ENCODE measurements around the gene CCDC24.
A peak's percentile ranks its signal among the peaks of the same experiment; 100 is the strongest.

CCDC24 gene

DNA sequence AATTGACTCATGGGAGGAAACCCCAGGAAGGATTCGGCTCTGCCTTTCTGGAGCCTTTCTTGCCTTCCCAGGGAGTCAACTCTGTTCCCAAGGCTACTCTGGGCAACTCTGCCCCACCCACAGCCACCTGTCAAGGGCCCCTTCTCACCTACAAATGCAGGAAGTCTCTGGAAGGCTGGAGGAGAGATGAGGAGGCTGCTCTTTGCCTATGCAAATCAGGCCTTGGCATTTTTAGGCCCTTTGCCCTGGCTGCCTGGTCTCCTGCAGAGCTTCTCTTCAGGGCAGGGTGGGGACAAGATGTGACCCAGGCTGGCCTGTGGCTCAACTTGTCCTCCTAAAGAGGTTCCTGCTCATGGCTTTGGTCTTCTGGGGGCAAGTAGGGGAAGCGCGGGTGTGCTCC, 34.4 kb downstream of the CCDC24 start:
- Mint-ChIP-seq H3K27me3 (ENCODE audit: low read depth) (no peaks in the 10 kb centered on the region), H3K9me3 (no peaks in the 10 kb centered on the region), H3K4me3 (no peak overlapping the region), H3K27ac (no peak overlapping the region), H3K4me1 (ENCODE audit: low read depth) (peaks cover 17% of the 10 kb centered on the region), H3K36me3 (ENCODE audit: low read depth) (no peaks in the 10 kb centered on the region)
- no peak for DNase-seq (ENCODE audit: low spot score)

DNA sequence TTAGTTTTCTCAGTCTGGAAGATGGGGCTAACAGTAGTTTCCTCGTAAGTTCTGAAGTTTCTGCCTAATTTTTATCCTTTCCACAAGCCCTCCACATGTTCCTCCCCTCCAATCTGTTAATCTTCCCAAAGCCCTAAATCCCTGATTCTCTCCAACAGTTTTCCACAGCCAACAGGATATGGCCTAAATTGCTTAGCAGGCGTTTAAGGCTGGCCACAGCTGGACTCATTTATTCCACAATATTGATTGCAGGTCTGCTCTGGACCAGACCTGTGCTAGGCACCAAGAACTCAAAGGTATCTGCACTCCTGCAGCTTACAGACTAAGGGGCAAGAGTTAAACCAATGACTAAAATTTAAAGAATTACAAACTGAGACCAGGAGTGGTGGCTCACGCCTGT, 35.9 kb downstream of the CCDC24 start:
- no peak for DNase-seq (ENCODE audit: low spot score)
- H3K27me3 Mint-ChIP-seq (ENCODE audit: low read depth): no peaks in the 10 kb centered on the region
- no peaks in the 10 kb centered on the region for H3K9me3 Mint-ChIP-seq
- peaks cover 23% of the 10 kb centered on the region for H3K4me1 Mint-ChIP-seq (ENCODE audit: low read depth)
- no peaks in the 10 kb centered on the region for H3K36me3 Mint-ChIP-seq (ENCODE audit: low read depth)
- no peak overlapping the region for H3K27ac Mint-ChIP-seq
- no peak overlapping the region for H3K4me3 Mint-ChIP-seq

DNA sequence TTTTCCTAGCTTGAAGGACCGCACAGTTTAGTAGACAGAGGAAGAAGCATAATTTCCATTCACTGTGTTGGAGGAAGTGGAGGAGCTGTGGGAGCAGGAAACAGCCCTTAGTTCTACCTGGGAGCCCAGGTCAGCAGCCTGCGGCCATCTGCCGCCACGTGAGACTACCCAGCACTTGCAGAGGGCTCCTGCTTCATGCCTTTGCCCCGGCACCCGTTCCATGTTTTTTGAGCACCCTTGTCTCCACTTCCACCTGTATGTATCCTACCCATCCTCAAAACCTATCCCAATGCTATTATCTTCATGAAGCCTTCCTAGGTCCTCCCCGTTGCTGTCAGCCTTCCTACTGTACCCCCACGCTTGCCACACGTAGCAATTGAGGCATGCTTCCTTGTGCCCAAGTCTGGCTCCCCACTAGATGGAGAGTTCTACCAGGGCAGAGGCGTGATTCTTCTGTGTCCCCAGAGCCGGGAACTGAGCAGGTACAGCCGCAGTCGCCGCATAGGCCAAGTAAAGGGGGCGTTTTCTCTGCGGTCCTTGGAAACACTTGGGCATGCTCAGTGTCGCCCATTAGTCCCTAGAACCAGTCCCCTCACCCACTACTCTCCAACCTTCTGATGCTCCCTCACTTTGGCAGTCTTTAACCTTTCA, 38.0 kb downstream of the CCDC24 start:
- no peak for DNase-seq (ENCODE audit: low spot score)
- Mint-ChIP-seq H3K27ac (peak overlapping the region; percentile 96), H3K4me3 (peak overlapping the region; percentile 95), H3K27me3 (ENCODE audit: low read depth) (no peaks in the 10 kb centered on the region), H3K9me3 (no peaks in the 10 kb centered on the region), H3K36me3 (ENCODE audit: low read depth) (no peaks in the 10 kb centered on the region), H3K4me1 (ENCODE audit: low read depth) (peaks cover 30% of the 10 kb centered on the region)

DNA sequence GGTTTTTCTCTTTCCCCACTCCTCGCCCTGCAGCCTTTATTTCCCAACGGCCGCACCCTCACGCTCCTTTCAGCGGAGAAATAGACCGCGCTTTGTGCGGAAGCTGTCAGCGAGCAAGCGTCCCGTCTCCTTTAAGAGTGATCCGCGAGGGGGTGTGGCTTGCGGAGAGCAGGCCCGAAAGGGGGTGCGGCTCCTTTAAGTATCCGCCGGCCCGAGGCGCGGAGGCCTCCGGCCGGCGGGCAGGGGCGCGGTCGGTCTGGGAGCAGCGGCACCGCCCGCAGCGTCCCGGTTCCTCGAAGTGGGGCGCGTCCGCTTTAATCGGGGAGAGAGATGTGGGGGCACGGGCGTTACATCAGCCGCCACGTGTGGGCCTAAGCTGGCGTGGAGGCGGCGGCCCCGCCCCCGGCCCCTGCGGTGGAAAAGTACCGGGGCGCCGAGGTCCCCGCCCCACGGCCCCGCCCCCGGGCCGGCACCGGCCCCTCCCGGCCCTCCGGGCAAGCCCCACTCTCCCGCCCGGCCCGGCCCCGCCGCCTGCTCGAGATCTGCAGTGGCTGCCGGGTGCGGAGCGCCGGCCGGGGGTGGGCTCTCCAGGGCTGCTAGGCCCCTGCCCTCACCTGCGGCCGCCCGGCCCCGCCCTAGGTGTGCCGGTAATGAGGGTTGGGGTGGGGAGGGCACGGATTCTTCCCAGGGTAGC, 38.7 kb downstream of the CCDC24 start:
- Mint-ChIP-seq H3K27ac (peak overlapping the region; percentile 96), H3K4me3 (peak overlapping the region; percentile 95), H3K4me1 (ENCODE audit: low read depth) (peaks cover 30% of the 10 kb centered on the region), H3K36me3 (ENCODE audit: low read depth) (no peaks in the 10 kb centered on the region), H3K9me3 (no peaks in the 10 kb centered on the region), H3K27me3 (ENCODE audit: low read depth) (no peaks in the 10 kb centered on the region)
- peak; percentile 89 for DNase-seq (ENCODE audit: low spot score)

DNA sequence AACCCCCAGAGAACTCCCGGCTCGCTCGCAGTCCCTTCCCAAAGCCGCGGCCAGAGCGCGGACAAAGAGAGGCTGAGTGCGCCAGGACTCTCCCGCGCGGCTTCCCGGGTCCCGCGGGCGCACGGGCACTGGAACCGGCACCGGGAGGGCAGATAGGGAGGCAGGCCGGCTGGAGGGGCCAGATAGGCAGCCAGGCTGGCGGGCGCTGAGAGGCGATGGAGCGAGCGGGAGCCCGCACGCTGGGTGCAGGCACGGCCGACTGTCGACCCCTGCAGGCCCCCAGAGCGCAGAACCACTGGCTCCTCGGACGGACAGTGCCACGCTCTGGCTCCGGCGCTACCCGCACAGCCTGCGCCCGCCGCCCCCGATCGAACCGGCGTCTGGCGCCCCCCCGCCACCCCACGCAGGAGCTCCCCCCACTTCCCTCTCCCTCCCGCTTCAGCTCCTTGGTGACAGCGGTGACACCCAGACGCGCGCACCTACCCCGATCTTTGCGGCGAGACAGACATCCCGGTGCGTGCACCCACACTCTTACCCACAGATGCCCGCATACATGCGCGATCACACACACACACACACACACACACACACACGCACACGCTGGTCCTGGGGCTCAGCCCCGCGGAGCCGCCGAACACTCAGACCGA, 39.3 kb downstream of the CCDC24 start:
- H3K4me1 Mint-ChIP-seq (ENCODE audit: low read depth): peaks cover 30% of the 10 kb centered on the region
- H3K27ac Mint-ChIP-seq: peak overlapping the region; percentile 81
- H3K9me3 Mint-ChIP-seq: no peaks in the 10 kb centered on the region
- H3K27me3 Mint-ChIP-seq (ENCODE audit: low read depth): no peaks in the 10 kb centered on the region
- H3K36me3 Mint-ChIP-seq (ENCODE audit: low read depth): no peaks in the 10 kb centered on the region
- H3K4me3 Mint-ChIP-seq: peak overlapping the region; percentile 90
- peak; percentile 29 for DNase-seq (ENCODE audit: low spot score)

DNA sequence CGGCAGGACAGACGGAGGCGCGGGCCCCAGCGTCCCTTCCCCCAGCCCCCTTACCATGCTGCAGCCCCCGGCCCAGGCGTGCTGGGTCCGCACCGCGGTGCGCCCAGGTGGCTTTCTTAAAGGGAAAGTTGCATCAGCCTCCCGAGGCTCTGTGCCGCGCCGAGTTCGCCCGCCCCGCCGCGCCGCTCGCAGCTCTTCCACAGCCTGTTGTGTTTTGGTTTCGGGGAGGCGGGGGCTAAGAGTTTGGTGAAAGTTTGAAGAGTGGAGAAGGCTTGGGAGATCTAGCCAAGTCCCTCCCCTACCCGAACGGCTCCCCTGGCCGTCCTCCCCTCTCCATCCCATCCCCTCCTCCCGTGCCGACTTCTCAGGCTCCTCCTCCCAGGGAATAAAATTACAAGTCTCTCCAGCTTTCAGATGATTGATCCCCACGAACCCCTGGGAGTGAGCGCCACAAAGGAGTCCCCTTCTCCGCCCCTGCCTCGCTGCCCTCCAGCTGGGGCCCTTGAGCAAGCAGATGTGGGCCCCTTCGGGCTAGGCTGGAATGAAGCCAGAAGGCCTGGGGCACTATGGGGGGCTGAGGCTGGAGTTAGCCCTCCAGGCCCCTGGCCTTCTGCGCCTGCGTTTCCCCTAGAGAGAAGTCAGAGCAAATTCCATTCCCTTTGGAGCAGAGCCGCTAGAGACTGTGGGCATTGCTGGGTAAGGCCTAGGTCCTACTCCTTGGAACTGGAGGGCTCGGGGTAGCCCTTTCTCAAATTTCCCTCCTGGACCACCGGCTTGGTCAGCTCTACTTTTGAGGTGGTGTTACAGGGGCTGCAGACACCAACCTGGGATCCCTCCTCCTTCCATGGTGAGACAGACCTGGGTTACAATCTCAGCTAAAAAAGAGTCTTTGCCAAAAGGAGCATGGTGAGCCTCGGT, 40.1 kb downstream of the CCDC24 start, which contains the start of gene SLC6A9:
Gene SLC6A9 (minus strand): TSS at position 211 of the 918 bp plus-strand sequence. CDS start 7,185 bp downstream, outside the sequence.
- H3K4me1 Mint-ChIP-seq (ENCODE audit: low read depth): peaks cover 31% of the 10 kb centered on the region
- DNase-seq (ENCODE audit: low spot score): peak; percentile 24
- peak within 1 kb of the TSS; percentile 81 for H3K27ac Mint-ChIP-seq
- H3K36me3 Mint-ChIP-seq (ENCODE audit: low read depth): no peaks in the 10 kb centered on the region
- peak within 1 kb of the TSS; percentile 90 for H3K4me3 Mint-ChIP-seq
- no peaks in the 10 kb centered on the region for H3K9me3 Mint-ChIP-seq
- no peaks in the 10 kb centered on the region for H3K27me3 Mint-ChIP-seq (ENCODE audit: low read depth)

DNA sequence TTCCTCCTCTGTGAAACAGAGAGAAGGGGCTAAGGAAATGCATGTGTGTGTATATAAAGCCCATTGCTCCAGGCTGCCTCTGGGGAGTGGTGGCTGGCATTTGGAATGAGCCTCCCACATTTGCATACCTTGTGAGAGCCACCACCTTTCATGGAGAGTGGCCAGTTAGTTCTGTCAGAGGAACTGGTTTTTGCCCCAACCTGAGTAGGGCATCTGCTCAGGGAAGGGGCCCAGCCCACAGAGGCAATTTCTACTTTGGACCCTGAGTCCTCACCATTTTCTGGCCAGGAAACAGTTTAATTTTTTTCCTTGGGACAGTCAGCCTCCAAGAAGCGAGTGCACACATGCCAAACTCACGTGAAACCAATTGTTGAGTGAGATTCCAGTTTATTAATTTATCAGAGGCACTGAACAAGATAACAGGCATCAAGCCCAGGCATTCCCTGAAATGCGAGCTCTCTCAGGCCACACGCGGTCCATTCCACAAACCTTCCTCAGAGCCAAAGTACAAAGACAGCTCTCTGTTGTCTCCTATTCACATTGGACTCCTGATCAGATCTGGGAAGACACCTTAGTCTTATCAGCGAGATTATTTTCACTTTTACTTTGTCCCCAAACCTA, 40.9 kb downstream of the CCDC24 start:
- Mint-ChIP-seq H3K27me3 (ENCODE audit: low read depth) (no peaks in the 10 kb centered on the region), H3K4me1 (ENCODE audit: low read depth) (peaks cover 34% of the 10 kb centered on the region), H3K4me3 (peak overlapping the region; percentile 90), H3K27ac (no peak overlapping the region), H3K9me3 (no peaks in the 10 kb centered on the region), H3K36me3 (ENCODE audit: low read depth) (no peaks in the 10 kb centered on the region)
- DNase-seq (ENCODE audit: low spot score): no peak

DNA sequence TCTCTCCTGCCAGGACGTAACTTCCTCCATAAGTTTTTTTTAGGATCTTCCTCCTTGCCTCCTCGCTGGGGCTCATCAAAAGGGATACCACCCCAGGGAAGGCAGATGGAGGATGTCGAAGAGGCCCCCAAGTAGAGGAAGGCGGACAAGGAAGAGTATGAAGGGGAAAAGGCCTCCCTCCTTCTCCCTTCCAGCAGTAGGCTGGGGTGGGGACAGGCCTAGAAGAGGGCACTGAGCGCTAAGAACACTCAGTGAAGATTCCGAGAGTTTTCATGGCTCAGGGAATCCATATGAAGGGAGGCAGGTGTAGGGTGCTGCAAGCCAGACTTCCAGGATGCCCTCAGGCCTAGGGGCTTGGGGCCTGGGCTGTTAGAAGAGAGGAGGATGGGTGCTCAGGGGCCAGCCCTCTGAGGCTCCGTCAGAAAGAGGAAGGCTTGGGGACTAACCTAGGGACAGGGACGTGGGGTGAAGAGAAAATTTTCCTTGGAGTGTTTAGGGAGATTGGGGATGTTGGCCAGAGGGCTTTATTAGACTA, 41.7 kb downstream of the CCDC24 start:
- Mint-ChIP-seq H3K27me3 (ENCODE audit: low read depth) (no peaks in the 10 kb centered on the region), H3K4me1 (ENCODE audit: low read depth) (peaks cover 31% of the 10 kb centered on the region), H3K27ac (no peak overlapping the region), H3K36me3 (ENCODE audit: low read depth) (no peaks in the 10 kb centered on the region), H3K9me3 (no peaks in the 10 kb centered on the region), H3K4me3 (no peak overlapping the region)
- DNase-seq (ENCODE audit: low spot score): no peak

DNA sequence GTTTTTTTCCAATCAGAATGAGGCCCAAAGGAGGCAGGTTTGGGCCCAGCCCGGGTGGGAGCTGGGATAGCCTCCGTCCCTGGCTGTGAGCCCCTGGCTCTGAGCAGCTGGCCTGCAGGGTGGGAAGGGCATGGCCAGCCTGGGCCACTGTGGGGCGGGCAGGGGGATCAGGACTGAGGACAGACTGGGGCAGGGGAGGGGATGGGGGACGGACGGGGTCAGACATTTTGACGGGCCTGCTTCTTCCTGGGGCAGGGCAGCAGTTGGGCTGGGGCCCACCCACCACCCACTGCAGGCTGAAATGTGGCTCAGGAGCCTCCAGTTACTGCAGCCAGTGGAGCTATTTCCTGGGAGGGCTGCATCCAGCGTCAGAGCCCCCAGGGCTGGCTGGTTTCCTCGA, 42.4 kb downstream of the CCDC24 start:
- Mint-ChIP-seq H3K9me3 (no peaks in the 10 kb centered on the region), H3K27me3 (ENCODE audit: low read depth) (no peaks in the 10 kb centered on the region), H3K27ac (no peak overlapping the region), H3K4me1 (ENCODE audit: low read depth) (peaks cover 27% of the 10 kb centered on the region), H3K36me3 (ENCODE audit: low read depth) (no peaks in the 10 kb centered on the region), H3K4me3 (no peak overlapping the region)
- no peak for DNase-seq (ENCODE audit: low spot score)

DNA sequence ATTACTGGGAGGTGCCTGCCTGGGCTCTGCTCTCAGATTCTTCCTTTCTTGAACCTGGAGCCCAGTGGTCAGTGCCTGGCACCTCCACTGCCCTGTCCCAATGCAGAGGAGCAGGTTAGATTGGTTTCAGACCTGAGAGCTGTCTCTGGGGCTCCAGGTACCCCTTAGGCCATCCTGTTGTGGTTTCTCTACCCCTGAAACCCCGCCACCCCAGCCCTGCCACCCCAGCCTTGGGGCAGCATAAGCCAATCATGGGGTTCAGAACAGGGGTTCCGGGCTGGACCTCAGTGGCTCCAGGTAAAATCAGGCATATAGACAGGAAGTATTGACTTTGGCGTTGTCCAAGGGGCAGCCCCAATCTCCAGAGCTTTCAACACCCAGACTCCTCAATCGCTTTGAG, 43.0 kb downstream of the CCDC24 start:
- H3K4me3 Mint-ChIP-seq: no peak overlapping the region
- H3K4me1 Mint-ChIP-seq (ENCODE audit: low read depth): peaks cover 21% of the 10 kb centered on the region
- no peak overlapping the region for H3K27ac Mint-ChIP-seq
- no peak for DNase-seq (ENCODE audit: low spot score)
- H3K36me3 Mint-ChIP-seq (ENCODE audit: low read depth): no peaks in the 10 kb centered on the region
- no peaks in the 10 kb centered on the region for H3K9me3 Mint-ChIP-seq
- no peaks in the 10 kb centered on the region for H3K27me3 Mint-ChIP-seq (ENCODE audit: low read depth)

DNA sequence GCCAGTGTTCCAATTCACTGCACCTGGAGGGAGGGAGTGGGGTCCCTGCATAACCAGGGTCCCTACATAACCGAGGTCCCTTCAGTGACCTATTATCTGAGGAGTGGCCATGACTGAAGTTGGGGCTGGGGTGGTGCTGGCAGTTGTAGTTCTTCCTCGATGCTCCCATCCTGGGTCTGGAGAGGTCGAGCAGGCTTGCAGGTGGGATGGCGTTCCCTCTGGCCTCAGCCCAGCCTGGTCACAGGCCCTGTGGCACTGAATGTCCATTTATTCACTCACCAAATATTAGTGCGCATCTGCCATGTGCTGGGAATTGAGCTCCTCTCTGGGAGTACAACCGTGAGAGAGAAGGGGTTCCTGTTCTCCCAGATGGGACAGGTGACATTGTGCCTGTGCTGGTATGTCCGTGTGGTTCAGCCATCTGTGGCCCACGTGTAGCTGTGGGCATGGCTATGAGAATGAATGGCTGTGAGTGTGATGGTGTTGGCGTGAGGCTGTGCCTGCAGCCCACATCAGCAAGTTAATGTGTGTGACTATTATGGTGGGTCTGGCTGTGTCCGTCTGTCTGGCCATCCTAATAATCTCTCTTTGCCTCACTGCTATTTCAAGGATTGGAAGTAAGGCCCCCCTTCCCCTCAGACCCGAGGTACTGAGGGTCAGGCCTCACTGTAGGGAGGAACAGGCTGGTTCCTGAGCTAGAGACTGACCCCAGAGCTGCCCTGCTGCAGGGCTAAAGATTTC, 43.7 kb downstream of the CCDC24 start:
- Mint-ChIP-seq H3K4me1 (ENCODE audit: low read depth) (peaks cover 17% of the 10 kb centered on the region), H3K36me3 (ENCODE audit: low read depth) (no peaks in the 10 kb centered on the region), H3K27me3 (ENCODE audit: low read depth) (peaks cover 2% of the 10 kb centered on the region), H3K4me3 (no peak overlapping the region), H3K27ac (no peak overlapping the region), H3K9me3 (no peaks in the 10 kb centered on the region)
- no peak for DNase-seq (ENCODE audit: low spot score)

DNA sequence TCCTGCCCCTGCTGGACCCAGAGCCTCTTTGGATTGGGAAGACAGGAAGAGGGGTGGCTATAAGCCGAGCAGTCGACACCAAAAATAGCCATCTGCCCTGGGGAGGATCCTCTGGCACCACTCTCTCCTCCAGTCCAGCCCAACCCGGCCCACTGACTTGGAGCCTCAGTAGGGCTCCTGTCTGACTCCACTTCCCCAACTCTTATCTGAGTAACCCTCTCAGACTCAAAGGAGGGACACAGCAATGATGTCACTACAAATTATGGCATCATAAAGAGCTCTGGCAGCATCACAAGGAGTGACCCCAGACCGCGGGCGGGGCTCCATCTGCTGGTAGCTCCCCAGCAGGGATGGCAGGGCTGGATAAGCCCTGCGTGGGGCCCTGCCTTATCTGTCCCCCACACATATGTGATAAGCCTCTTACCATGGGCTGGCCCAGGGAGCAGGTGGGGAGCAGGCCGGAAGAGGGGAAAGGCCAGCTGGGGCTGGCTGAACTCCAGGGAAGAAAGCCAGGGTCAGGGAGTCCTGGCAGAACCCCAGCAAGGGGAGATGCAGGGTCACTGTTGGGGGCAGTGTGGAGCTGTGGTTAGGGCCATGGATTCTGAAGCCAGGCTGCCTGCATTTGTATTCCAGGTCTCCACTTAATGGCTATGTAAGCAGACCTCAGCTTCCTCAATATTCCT, 44.5 kb downstream of the CCDC24 start:
- H3K4me1 Mint-ChIP-seq (ENCODE audit: low read depth): peaks cover 17% of the 10 kb centered on the region
- no peak for DNase-seq (ENCODE audit: low spot score)
- H3K36me3 Mint-ChIP-seq (ENCODE audit: low read depth): no peaks in the 10 kb centered on the region
- no peaks in the 10 kb centered on the region for H3K9me3 Mint-ChIP-seq
- no peak overlapping the region for H3K27ac Mint-ChIP-seq
- no peak overlapping the region for H3K4me3 Mint-ChIP-seq
- H3K27me3 Mint-ChIP-seq (ENCODE audit: low read depth): peaks cover 5% of the 10 kb centered on the region
